Measurements from ENCODE around the gene XAF1. TPM values are rescaled to one million over a fixed set of nuclear protein-coding genes. Genes with fewer than 3 reads are reported as not detected.
"Not testable (repeated sequence)": the region's sequence is repeated elsewhere in the genome, so short reads cannot be mapped to it uniquely, and the experiment has no call there.

The XAF1 gene, protein sequence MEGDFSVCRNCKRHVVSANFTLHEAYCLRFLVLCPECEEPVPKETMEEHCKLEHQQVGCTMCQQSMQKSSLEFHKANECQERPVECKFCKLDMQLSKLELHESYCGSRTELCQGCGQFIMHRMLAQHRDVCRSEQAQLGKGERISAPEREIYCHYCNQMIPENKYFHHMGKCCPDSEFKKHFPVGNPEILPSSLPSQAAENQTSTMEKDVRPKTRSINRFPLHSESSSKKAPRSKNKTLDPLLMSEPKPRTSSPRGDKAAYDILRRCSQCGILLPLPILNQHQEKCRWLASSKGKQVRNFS
- 10 to 100 TPM in 2 of 4 donors, 1 to 10 TPM in 2; 5.3 to 15.2 (median 10.5) TPM for polyA plus RNA-seq (ENCODE audit: insufficient read length in 4 of 4)

DNA sequence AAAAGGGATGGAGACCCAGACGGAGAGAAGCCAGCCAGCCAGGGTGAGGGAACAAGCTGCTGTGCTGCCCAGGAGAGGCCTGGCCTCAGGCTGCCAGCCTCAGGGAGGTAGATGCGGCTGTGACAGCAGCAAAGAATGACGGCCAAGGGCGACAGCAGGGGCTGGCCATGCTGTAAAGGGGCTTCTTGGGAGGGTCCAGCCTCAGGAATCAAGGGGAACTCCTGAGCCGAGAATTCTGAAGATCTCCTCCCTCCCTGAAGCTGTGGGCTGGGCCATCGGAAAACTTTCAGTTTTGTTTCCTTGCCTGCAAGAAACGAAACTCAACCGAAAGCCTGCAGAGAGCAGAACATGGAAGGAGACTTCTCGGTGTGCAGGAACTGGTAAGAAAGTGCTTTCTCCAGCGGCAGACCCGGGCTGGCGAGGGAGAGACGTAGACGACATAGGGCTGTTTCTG, at the start of gene XAF1:
TSS of gene XAF1 (plus strand) at position 316 of the 454 bp plus-strand sequence. CDS start at position 349, 33 bp downstream.
- no peak for DNase-seq (ENCODE audit: low read depth in 4 of 4, low spot score in 2 of 4)

DNA sequence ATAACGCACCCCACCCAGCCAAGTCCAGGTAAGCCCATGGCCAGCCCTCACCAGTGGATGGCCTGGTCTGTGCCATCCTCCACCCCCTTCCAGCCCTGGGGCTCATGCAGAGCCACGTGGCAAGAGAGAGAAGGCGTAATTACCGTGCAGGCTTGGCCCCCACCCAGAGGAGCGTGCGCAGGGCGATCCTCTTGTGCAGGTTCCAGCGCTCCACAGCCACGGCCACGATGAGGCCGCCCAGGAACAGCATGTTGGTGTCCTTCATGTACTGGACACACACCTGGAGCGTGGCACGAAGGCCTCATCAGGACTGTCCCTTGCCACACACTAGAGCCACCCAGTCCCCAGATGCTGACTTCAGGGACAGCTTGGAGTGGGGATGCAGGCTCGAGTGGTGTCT, 49.3 kb upstream of the XAF1 start:
- DNase-seq (ENCODE audit: low read depth in 4 of 4, low spot score in 2 of 4) = no peak

DNA sequence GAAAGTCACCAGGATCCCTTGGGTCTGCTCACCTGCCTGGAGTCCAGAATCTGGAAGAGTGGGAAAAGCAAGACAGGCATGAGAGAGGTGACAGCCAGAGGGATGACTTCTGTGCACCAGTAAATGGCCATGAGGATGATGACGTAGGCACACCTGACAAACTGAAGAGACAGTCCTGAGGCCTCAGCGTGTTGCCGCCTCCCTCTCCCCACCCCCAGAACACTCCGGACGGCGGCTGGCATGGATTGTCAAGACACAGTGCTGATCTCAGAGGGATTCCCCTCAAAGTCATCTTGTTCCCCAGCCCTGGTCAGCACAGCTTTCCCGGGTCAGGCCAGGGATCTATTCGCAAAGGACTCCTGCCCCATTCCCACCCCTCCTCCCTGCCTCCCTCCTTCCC, 48.9 kb upstream of the XAF1 start:
- no peak for DNase-seq (ENCODE audit: low read depth in 4 of 4, low spot score in 2 of 4)

DNA sequence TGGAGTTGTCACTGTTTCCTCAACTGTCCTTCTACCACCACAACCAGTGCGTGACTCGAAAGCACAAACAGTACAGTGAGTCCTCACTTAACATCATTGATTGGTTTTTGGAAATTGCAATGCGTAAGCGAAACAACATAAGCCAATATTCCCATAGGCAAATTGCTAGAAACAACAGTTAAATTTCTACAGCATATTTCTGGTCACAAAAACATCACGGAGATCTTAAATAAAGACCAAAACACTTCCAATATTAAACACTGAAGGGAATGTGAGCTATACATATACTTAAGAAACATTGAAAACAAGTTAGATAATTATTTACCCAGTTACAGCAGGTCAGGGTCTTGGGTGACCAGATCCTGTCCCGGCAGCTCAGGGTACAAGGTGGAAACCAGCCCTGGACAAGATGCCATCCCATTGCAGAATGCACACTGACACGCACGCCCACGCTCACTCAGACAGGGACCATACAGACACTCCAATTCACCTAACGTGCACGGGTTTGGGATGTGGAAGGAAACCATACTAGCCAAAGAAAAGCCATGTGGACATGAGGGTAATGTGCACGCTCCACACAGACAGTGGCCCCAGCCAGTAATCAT, 47.4 kb upstream of the XAF1 start:
- no peak for DNase-seq (ENCODE audit: low read depth in 4 of 4, low spot score in 2 of 4)

DNA sequence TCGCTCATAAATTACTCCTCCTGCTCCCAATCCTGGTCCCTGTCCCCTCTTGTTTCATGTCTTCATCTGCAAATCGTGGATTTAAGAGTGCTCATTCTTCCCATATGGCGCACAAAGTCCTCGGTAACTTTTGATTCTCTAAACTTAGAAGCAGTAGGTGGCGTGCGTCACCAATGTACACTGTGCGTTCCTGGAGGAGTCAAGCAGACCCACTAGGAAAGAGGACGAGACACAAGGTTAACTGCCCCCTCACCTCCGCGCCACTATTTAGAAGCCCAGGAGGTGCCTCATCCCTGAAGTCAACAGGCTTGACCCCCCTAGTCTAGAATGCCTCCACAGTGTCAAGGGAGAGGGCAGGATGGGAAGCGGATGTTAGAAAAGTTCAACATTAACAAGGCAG, 45.5 kb upstream of the XAF1 start:
- no peak for DNase-seq (ENCODE audit: low read depth in 4 of 4, low spot score in 2 of 4)

DNA sequence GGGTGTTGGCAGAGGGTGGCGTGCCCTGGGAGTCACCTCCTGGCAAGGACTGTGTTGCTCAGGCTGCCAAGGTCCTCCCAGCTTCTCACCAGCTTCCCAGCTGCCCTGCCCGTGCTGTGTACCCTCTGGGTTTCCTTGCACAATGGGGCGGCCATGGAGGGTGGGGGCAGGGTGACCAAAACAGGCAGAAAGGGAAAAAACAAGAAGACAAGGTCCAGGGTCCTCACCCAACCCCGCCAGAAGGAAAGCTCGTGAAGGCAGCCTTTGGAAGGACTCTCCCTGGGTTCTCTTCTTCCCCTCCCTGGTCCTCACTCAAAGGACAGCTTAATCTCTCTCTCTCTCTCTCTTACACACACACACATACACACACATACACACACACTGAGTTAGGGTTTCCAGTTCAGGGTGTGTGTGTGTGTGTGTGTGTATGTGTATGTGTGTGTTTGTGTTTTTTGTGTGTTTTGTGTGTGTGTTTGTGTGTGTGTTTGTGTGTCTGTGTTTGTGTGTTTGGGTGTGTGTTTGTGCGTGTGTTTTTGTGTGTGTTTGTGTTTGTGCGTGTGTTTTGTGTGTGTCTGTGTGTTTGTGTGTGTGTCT, 44.7 kb upstream of the XAF1 start:
- no peak for DNase-seq (ENCODE audit: low read depth in 4 of 4, low spot score in 2 of 4)

DNA sequence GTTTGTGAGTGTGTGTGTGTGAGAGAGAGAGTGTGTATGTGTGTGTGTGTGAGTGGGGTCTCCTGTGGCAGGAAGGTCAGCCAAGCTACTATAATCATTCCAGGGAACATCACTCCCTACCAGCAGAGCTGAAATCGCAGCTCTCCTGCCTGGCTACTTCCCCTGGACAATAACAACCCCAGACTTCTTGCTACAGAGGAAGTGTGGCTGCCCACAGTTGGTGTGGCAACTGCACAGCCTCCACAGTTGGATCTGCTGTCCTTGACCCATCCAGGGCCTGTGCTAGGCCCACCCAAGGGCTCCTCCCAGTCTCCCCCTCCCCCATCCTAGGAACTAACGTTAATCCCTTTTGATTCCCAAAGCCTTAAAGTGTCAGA, 44.2 kb upstream of the XAF1 start:
- no peak for DNase-seq (ENCODE audit: low read depth in 4 of 4, low spot score in 2 of 4)

DNA sequence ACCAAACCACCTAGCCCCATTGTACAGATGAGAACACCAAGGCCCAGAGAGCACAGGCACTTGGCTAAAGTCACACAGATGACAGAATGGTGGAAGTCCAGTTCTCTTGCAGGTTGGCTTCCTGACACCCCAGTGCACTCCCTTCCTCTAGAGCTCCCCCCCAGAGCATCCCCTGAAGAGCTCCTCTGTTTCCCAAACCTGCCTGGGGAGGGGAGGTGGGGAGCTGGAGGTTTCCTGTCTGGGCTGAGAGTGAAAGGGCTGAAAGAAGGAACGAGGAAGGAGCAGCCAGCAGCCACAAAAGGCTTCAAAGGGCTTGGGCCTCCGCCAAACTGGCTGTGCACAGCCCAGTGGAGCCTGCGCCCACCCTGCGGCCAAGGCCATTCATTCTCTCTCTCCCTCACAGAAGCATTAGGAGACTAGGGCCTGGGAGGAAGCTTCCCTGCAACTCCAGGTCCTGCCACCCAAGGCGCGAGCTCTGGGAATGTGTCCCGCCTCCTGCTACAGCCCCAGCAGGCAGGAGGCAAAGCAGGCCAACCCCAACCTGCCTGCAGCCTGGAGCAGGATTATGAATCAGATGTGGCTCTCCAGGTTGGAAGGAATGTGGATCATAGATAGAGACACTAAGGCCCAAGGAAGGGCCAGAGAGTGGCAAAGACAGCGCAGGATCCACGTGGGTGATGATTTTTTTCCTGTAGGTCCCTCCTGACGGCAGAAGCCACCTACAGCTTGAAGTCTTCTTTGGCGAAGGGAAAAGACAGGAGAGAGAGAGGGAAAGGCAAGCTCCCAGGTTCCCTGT, 43.6 kb upstream of the XAF1 start:
- DNase-seq (ENCODE audit: low read depth in 4 of 4, low spot score in 2 of 4) = no peak

DNA sequence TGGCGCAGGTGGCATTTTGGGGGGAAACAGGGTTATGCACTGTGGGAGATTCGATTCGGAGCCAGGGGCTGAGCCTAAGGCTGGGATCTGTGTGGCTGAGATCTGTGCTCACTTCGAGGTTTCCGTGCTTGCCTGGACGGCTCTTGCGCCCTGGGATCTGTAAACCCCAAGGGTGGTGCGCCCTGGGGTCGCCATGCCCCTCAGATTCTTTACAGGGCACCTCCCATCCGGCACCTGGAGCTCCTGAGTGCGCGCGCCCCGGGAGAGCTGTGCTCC, 43.1 kb upstream of the XAF1 start:
- DNase-seq (ENCODE audit: low read depth in 4 of 4, low spot score in 2 of 4) = no peak

DNA sequence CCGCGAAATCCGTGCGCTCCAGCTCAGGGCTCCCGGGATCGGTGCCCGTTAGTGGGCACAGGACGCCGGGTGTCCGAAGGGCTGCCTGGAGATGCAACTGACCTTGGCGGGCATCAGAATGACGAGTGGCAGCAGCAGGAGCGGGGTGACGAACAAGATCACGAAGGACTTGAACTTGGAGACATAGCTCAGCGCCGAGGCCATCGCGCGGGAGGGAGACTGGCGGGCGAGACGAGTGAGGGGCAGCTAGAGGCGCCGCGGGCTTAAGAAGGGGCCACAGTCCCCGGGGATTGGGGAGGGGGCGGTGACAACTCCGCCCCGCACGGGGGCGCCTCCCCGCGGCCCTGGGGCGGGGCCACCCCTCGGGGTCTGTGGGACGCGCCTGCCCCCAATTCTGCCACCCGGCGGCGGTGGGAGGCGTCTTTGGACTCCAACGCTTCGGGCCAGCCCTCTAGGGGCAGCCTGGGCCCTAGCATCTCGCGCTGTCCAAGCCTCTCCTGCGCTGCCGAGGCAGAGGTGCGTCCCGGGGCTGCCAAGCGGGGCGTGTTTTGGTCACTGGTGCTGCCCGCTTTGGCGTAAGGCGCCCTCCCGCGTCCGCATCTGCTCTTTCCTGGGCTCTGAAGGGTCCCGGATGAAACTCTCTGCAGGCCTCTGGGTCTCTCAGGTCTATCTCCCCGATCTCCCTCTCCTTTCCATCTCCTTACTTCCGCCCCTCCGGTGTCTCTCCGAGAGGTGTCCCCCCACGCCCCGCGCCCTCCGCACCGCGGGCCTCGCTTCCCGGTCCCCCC, 42.5 kb upstream of the XAF1 start, which contains the start of gene SLC13A5:
TSS of gene SLC13A5 (minus strand) at position 240 of the 788 bp plus-strand sequence. CDS start at position 204, 36 bp downstream.
- DNase-seq (ENCODE audit: low read depth in 4 of 4, low spot score in 2 of 4) = no peak

DNA sequence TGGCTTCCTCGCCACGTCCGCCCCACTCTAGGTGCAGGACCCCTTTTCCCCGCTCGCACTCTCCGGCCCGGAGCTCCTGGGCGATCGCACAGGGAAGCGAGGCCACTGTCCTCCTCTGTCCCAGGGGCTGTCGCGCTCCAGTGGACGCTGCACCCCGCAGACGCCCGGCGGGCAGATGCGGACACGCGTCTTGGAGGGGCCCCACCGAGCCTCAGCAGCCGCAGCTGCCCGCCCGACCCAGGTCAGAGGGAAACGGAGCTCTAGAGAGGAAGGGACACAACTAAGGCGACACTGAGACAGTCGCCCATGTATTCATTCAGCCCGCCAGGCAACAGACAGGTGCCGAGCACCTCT, 42.0 kb upstream of the XAF1 start:
- no peak for DNase-seq (ENCODE audit: low read depth in 4 of 4, low spot score in 2 of 4)

DNA sequence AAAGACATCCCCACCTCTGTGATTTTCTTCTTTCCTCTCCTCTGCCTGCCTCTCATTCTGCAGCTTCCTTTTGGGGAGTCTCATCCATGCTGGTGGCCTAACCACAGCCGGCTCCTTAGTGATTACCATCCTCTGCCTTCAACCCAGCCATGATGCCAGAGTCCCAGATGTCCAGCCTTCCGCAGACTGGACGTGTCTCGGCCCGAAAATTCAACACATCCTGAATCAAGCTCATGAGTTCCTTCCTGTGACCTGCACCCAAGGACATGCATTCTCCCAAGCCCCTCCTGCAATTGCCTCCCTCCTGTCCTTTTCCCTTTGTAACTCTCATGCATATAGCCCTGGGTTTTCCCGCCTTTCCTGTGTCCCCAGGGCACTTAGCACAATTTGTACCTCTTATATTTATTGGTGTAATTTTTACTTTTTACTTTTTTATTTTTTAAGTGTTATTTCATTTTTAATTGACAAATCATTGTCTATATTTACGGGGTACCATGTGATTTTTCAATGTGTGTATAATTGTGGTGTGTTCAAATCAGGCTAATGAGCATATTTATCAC, 41.5 kb upstream of the XAF1 start:
- no peak for DNase-seq (ENCODE audit: low read depth in 4 of 4, low spot score in 2 of 4)

DNA sequence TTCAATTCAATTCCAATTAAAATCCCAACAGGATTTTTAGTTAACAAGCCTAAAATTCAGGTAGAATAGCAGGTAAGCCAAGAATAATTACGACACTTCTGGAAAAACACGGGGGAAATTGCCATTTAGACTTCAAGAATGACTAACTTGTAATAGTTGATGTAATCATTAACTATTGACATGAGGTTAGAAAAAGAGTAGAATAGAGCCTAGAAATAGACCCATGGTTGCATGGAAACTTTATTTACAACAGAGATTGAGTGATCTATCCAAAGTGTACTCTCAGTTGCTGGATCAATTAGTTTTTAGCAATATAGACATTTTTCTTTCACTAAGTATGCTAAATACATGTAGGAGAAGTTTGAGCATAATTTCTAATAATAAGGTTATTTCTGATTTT, 39.1 kb upstream of the XAF1 start:
- no peak for DNase-seq (ENCODE audit: low read depth in 4 of 4, low spot score in 2 of 4)

DNA sequence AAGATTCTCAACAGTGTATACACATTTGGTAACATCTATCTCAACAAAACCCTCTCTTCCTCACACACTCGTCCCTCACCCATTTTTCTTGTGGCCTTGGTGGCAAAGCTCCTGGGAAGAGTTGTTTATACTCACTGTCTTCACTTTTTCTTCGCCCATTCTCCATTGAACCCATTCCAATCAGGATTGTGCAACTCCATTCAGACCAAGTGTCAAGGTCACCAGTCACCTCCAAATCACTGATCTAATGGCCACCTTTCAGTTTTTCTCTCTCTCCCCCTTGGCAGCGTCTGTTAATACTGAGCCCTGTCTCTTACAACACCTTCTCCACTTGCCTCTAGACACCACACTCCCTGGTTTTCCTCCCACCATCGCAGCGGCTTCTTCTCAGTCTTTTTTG, 34.1 kb upstream of the XAF1 start:
- no peak for DNase-seq (ENCODE audit: low read depth in 4 of 4, low spot score in 2 of 4)

DNA sequence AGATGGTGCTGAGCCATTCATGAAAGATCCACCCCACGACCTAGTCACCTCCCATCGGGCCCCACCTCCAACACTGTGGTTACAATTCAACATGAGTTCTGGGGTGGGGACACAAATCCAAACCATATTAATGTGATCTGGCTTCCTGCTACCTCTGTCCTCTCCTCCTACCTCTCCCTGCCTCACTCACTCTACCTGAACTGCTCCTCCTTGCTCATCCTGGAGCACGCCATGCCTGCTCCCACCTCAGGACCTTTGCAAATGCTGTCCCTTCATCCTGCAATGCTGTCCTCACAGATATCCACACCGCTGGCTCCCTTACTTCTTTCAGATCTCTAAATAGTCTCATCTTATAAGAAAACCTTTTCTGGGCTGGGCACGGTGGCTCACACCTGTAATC, 31.8 kb upstream of the XAF1 start:
- no peak for DNase-seq (ENCODE audit: low read depth in 4 of 4, low spot score in 2 of 4)

DNA sequence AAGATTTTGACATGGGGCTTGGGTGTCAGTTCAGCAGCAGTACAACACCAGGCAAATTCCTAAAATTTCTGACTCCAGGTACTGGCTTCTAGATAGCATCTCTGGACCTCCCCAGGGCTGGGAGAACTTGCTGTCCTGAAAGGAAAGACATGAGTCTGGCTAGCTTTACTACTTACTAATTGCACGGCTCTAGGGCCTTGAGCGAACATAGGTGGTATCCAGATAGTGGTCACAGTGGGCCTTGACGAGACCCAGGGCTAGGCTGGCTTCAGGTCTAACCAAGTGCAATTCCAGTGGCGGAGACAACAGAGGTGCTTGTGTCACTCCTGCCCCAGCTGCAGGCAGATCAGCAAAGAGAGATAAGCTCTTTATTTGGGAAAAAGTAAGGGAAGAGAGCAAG, 26.3 kb upstream of the XAF1 start:
- no peak for DNase-seq (ENCODE audit: low read depth in 4 of 4, low spot score in 2 of 4)

DNA sequence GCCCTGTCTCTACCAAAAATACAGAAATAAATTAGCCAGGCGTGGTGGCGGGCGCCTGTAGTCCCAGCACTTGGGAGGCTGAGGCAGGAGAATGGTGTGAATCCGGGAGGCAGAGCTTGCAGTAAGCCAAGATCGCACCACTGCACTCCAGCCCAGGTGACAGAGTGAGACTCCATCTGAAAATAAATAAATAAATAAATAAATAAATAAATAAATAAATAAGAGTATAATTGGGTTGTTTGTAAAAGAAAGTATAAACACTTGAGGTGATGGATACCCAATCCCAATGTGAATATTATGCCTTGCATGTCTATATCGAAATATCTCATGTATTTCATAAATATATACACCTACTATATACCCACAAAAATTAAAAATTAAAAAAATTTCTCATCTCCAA, 9.2 kb upstream of the XAF1 start:
- not testable (repeated sequence) for DNase-seq (ENCODE audit: low read depth in 4 of 4, low spot score in 2 of 4)

DNA sequence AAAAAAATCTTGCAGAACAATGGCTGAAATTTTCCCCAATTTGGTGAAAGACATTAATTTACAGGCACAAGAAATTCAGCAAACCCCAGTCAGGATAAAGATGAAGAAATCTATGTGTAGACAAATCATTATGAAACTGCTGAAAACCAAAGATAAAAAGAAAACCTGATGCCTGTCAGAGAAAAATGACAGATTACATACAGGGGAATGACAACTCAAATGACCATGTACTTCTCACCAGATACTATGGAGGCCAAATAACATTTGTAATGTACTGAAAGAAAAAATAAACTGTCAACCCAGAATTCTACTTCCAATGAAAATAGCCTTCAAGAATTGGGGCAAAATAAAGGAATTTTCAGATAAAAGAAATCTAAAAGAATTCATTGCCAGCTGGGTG, 7.2 kb upstream of the XAF1 start:
- DNase-seq (ENCODE audit: low read depth in 4 of 4, low spot score in 2 of 4) = no peak

DNA sequence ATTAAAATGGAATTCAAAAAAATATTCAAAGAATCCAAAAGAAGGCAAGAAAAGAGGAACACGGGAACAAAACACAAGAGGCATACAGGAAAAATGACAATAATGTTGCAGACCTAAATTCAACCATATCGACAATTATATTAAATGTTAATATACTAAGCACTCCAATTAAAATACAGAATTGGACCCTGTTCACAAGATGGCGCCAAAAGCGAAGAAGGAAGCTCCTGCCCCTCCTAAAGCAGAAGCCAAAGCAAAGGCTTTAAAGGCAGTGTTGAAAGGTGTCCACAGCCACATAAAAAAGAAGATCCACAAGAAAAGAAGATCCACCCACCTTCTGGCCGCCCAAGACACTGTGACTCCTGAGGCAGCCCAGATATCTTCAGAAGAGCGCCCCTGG, 6.3 kb upstream of the XAF1 start:
- DNase-seq (ENCODE audit: low read depth in 4 of 4, low spot score in 2 of 4) = no peak
